K562 (cell line): ENCODE measurements around the gene KCTD7. TPM values are rescaled to one million over a fixed set of nuclear protein-coding genes. Genes with fewer than 3 reads are reported as not detected.
A peak's percentile ranks its signal among the peaks of the same experiment; 100 is the strongest.

Experiments
- DPF2 ChIP-seq: fragments of 450-650 bp; IDR thresholded peaks from 2 replicates; pipeline ENCODE4 v1.6.1; 2016
- FOXK1 ChIP-seq: sonication (generic); formaldehyde crosslinking; IDR thresholded peaks from 2 replicates; pipeline ENCODE4 v1.8.0; 2022; ENCODE audit warnings: missing genetic modification reagents, mild to moderate bottlenecking, borderline replicate concordance
- FOXK2 ChIP-seq, 2 experiments: fragments of 450-650 bp; IDR thresholded peaks in 1 of 2; conservative IDR thresholded peaks in 1 of 2; 2 replicates each; pipeline ENCODE4 v1.6.1; 2016; ENCODE audit warnings: low read depth in 2 of 2, mild to moderate bottlenecking in 1 of 2
- NR2F6 ChIP-seq: fragments of 450-650 bp; formaldehyde crosslinking; IDR thresholded peaks from 2 replicates; pipeline ENCODE4 v1.4.0; 2020; ENCODE audit warnings: mild to moderate bottlenecking
- SMARCC2 ChIP-seq: fragments of 450-650 bp; IDR thresholded peaks from 2 replicates; pipeline ENCODE4 v1.6.1; 2017; ENCODE audit warnings: antibody characterized with exemption, moderate library complexity, mild to moderate bottlenecking, low read depth
- XRCC5 ChIP-seq: fragments of 200-400 bp; formaldehyde crosslinking; IDR thresholded peaks from 2 replicates; pipeline ENCODE4 v1.6.1; 2017; ENCODE audit warnings: low read depth, mild to moderate bottlenecking, low read length
- ZNF134 ChIP-seq: fragments of 250-450 bp; sonication (Bioruptor Pico); conservative IDR thresholded peaks from 2 replicates; pipeline ENCODE4 v1.4.0; 2020
- ZNF274 ChIP-seq: IDR thresholded peaks from 2 replicates; pipeline ENCODE4 v1.6.1; 2011; ENCODE audit warnings: low read depth, mild to moderate bottlenecking, low read length, moderate library complexity, borderline replicate concordance
- ZNF830 ChIP-seq: fragments of 250-450 bp; sonication (Bioruptor Pico); IDR thresholded peaks from 2 replicates; pipeline ENCODE4 v1.5.0; 2021; ENCODE audit warnings: mild to moderate bottlenecking
- polyA plus RNA-seq, 8 experiments: library from polyadenylated mRNA; depleted of rRNA in 4 of 8; stranded (reverse) in 5 of 8; unstranded in 3 of 8; fragments of >200 nt; fragmentation: Nextera tagmentation in 2 of 8; fragmentation: Illumina TruSeq in 1 of 8; extraction: Ambion mirVana in 2 of 8; extraction: Trizol in 1 of 8; gene quantifications; 2 replicates each; pipeline versions ENCODE4 v1.2.1 to v1.2.3, GENCODE V29; 2011 to 2014; ENCODE audit warnings: inconsistent platforms in 1 of 8, missing spikeins in 1 of 8
- total RNA-seq, 7 experiments: library from RNA; depleted of rRNA in 6 of 7; stranded (reverse); fragments of >200 nt in 6 of 7; fragmentation: Illumina TruSeq in 2 of 7; extraction: Trizol in 2 of 7; gene quantifications; 2 replicates each; pipeline versions ENCODE4 v1.2.1 to v1.2.3, GENCODE V29; 2011 to 2021; ENCODE audit warnings: low replicate concordance in 1 of 7
- TF ChIP-seq, protein P1 (sequence below): fragments of 450-650 bp; IDR thresholded peaks from 2 replicates; pipeline ENCODE4 v1.6.1; 2016; ENCODE audit warnings: mild to moderate bottlenecking, moderate library complexity
- TF ChIP-seq, protein P2 (sequence below): fragments of 450-650 bp; formaldehyde crosslinking; IDR thresholded peaks from 2 replicates; pipeline ENCODE4 v1.4.0; 2022; ENCODE audit warnings: missing genetic modification characterization
- TF ChIP-seq, protein P3 (sequence below): fragments of 250-450 bp; sonication (Bioruptor Pico); IDR thresholded peaks from 2 replicates; pipeline ENCODE4 v1.8.0; 2022; ENCODE audit warnings: moderate library complexity, mild to moderate bottlenecking, inconsistent platforms

The KCTD7 gene
- total and polyA plus RNA-seq, 9 of the 15 experiments (the other 6 are each of a cell fraction or from before 2014, with no cell fraction given), result 1.5 to 26.0 (median 9.0) TPM

DNA sequence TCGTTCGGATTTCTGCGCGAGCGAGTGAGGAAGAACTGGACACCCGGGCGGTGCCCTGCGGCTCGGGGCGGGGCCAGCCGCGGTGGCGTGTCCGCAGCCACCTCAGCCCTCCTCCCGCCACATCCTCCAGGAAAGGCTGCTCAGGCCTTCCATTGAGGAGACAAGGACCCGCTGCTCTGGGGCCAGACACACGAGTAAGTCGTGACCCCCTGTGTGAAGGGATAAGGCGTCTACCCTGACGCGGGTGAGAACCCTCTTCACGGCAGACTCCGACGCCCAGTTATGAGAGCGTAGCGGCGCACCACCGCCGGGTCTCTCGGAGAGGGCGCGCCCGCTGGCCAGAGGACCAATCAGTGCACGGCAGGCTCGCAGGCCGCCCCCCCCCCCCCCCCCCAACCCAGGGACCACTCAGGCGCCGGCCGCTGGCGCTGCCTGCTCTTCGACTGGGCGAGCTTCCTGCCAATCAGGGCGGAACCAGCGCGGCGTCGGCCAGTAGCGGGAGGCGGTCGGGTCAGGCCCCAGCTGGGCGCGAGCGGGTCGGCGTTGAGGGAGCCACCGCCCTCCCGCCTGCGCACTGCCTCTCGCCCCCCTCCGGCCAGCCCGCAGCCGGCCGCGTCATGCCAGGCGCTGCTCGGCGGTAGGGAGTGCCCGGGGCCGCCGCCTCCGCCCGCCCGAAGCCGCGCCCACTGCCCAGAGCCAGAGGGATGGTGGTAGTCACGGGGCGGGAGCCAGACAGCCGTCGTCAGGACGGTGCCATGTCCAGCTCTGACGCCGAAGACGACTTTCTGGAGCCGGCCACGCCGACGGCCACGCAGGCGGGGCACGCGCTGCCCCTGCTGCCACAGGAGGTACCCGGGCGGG lies at the start of gene KCTD7 (continued):
- TF ChIP-seq, protein P1, sequence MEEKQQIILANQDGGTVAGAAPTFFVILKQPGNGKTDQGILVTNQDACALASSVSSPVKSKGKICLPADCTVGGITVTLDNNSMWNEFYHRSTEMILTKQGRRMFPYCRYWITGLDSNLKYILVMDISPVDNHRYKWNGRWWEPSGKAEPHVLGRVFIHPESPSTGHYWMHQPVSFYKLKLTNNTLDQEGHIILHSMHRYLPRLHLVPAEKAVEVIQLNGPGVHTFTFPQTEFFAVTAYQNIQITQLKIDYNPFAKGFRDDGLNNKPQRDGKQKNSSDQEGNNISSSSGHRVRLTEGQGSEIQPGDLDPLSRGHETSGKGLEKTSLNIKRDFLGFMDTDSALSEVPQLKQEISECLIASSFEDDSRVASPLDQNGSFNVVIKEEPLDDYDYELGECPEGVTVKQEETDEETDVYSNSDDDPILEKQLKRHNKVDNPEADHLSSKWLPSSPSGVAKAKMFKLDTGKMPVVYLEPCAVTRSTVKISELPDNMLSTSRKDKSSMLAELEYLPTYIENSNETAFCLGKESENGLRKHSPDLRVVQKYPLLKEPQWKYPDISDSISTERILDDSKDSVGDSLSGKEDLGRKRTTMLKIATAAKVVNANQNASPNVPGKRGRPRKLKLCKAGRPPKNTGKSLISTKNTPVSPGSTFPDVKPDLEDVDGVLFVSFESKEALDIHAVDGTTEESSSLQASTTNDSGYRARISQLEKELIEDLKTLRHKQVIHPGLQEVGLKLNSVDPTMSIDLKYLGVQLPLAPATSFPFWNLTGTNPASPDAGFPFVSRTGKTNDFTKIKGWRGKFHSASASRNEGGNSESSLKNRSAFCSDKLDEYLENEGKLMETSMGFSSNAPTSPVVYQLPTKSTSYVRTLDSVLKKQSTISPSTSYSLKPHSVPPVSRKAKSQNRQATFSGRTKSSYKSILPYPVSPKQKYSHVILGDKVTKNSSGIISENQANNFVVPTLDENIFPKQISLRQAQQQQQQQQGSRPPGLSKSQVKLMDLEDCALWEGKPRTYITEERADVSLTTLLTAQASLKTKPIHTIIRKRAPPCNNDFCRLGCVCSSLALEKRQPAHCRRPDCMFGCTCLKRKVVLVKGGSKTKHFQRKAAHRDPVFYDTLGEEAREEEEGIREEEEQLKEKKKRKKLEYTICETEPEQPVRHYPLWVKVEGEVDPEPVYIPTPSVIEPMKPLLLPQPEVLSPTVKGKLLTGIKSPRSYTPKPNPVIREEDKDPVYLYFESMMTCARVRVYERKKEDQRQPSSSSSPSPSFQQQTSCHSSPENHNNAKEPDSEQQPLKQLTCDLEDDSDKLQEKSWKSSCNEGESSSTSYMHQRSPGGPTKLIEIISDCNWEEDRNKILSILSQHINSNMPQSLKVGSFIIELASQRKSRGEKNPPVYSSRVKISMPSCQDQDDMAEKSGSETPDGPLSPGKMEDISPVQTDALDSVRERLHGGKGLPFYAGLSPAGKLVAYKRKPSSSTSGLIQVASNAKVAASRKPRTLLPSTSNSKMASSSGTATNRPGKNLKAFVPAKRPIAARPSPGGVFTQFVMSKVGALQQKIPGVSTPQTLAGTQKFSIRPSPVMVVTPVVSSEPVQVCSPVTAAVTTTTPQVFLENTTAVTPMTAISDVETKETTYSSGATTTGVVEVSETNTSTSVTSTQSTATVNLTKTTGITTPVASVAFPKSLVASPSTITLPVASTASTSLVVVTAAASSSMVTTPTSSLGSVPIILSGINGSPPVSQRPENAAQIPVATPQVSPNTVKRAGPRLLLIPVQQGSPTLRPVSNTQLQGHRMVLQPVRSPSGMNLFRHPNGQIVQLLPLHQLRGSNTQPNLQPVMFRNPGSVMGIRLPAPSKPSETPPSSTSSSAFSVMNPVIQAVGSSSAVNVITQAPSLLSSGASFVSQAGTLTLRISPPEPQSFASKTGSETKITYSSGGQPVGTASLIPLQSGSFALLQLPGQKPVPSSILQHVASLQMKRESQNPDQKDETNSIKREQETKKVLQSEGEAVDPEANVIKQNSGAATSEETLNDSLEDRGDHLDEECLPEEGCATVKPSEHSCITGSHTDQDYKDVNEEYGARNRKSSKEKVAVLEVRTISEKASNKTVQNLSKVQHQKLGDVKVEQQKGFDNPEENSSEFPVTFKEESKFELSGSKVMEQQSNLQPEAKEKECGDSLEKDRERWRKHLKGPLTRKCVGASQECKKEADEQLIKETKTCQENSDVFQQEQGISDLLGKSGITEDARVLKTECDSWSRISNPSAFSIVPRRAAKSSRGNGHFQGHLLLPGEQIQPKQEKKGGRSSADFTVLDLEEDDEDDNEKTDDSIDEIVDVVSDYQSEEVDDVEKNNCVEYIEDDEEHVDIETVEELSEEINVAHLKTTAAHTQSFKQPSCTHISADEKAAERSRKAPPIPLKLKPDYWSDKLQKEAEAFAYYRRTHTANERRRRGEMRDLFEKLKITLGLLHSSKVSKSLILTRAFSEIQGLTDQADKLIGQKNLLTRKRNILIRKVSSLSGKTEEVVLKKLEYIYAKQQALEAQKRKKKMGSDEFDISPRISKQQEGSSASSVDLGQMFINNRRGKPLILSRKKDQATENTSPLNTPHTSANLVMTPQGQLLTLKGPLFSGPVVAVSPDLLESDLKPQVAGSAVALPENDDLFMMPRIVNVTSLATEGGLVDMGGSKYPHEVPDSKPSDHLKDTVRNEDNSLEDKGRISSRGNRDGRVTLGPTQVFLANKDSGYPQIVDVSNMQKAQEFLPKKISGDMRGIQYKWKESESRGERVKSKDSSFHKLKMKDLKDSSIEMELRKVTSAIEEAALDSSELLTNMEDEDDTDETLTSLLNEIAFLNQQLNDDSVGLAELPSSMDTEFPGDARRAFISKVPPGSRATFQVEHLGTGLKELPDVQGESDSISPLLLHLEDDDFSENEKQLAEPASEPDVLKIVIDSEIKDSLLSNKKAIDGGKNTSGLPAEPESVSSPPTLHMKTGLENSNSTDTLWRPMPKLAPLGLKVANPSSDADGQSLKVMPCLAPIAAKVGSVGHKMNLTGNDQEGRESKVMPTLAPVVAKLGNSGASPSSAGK, result no peak; the same call in 1 of the 2 replicates
- TF ChIP-seq SMARCC2, result no peak
- TF ChIP-seq ZNF134 (CRISPR knock-in tag), result no peak
- TF ChIP-seq, protein P2, sequence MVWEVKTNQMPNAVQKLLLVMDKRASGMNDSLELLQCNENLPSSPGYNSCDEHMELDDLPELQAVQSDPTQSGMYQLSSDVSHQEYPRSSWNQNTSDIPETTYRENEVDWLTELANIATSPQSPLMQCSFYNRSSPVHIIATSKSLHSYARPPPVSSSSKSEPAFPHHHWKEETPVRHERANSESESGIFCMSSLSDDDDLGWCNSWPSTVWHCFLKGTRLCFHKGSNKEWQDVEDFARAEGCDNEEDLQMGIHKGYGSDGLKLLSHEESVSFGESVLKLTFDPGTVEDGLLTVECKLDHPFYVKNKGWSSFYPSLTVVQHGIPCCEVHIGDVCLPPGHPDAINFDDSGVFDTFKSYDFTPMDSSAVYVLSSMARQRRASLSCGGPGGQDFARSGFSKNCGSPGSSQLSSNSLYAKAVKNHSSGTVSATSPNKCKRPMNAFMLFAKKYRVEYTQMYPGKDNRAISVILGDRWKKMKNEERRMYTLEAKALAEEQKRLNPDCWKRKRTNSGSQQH (CRISPR knock-in tag), result peak; percentile 45; the same call in 1 of the 2 replicates
- TF ChIP-seq XRCC5, result no peak
- no peak for TF ChIP-seq NR2F6 (CRISPR knock-in tag)
- no peak for TF ChIP-seq ZNF830 (CRISPR knock-in tag)
- TF ChIP-seq DPF2, result no peak
- no peak for TF ChIP-seq FOXK1 (CRISPR knock-in tag)
- no peak for TF ChIP-seq ZNF274
- TF ChIP-seq FOXK2 (conservative IDR thresholded peaks at IDR 0.05 in 1 of 2, IDR thresholded peaks at IDR 0.05 in 1 of 2; ENCODE audit: low read depth in 2 of 2), result peak; percentile 36 to 50; a peak in 1 of 4 replicates
- TF ChIP-seq, protein P3, sequence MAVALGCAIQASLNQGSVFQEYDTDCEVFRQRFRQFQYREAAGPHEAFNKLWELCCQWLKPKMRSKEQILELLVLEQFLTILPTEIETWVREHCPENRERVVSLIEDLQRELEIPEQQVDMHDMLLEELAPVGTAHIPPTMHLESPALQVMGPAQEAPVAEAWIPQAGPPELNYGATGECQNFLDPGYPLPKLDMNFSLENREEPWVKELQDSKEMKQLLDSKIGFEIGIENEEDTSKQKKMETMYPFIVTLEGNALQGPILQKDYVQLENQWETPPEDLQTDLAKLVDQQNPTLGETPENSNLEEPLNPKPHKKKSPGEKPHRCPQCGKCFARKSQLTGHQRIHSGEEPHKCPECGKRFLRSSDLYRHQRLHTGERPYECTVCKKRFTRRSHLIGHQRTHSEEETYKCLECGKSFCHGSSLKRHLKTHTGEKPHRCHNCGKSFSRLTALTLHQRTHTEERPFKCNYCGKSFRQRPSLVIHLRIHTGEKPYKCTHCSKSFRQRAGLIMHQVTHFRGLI (CRISPR knock-in tag), result no peak
